ENCODE results near the gene LY6G6D. TPM values are rescaled to one million over a fixed set of nuclear protein-coding genes. Genes with fewer than 3 reads are reported as not detected.

Gene LY6G6D
- total RNA-seq, 1 experiment from 2014 or later, result not detected

- no peak for TF ChIP-seq ZNF281 (CRISPR knock-in tag; IDR thresholded peaks at IDR 0.05)
- TF ChIP-seq FOXK1 (CRISPR knock-in tag; IDR thresholded peaks at IDR 0.05), result no peak
- TF ChIP-seq CREM (CRISPR knock-in tag; IDR thresholded peaks at IDR 0.05), result no peak
Observed at GRCh38 chr6:31705931-31706330, 9.2 kb upstream of the LY6G6D start (continued).

DNA sequence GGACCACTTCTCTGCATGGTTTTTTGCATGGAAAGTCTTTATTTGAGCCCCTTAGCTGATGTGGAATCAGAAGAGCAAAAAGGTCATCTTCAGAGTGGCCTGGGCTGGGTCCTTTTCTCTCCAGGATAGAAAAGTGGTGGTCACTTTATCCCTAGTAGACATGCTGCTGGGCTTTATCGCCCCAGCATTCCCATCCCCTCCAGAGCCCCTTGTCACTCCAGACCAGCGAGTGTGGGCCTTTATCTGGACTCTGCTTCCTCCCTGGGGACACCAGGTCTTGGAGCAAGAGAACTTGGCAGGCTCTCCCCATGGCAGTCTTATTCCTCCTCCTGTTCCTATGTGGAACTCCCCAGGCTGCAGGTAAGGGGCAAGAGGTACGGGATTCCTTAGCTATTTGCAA is 8.5 kb upstream of the LY6G6D start, which contains the start of gene LY6G6F:
Gene LY6G6F (plus strand): TSS at position 268 of the 400 bp plus-strand sequence. CDS start 41 bp downstream, at position 309.
- ChIA-PET POLR2A (interaction anchor here (0.6 kb wide), 1 partner anchor 8 kb away, joined by 3 read pairs; no protein-coding TSS in a partner anchor), CTCF (interaction anchor here (0.5 to 1.4 kb wide), 5 partner anchors 32 to 1594 kb away, joined by 3 to 4 read pairs (median 3); no protein-coding TSS in a partner anchor)
- Mint-ChIP-seq H3K27ac (no peak within 1 kb of the TSS), H3K27me3 (ENCODE audit: low read depth) (peaks cover 7% of the 10 kb centered on the region; the same call in 1 of the 2 replicates), H3K36me3 (no peaks in the 10 kb centered on the region), H3K9me3 (no peaks in the 10 kb centered on the region), H3K4me1 (peaks cover 17% of the 10 kb centered on the region), H3K4me3 (no peak within 1 kb of the TSS)
- DNase-seq (ENCODE audit: low spot score) (no peak), ATAC-seq (no peak)
- TF ChIP-seq PREB (CRISPR knock-in tag; IDR thresholded peaks at IDR 0.05; ENCODE audit: borderline replicate concordance) (no peak), ARID4B (CRISPR knock-in tag; IDR thresholded peaks at IDR 0.05; ENCODE audit: borderline replicate concordance) (no peak), NR1H2 (CRISPR knock-in tag; IDR thresholded peaks at IDR 0.05) (no peak), ZNF121 (CRISPR knock-in tag; IDR thresholded peaks at IDR 0.05) (no peak), ZNF532 (CRISPR knock-in tag; IDR thresholded peaks at IDR 0.05; ENCODE audit: borderline replicate concordance) (no peak), PRDM15 (CRISPR knock-in tag; IDR thresholded peaks at IDR 0.05) (no peak), GABPB1 (CRISPR knock-in tag; IDR thresholded peaks at IDR 0.05) (no peak)
- TF ChIP-seq, protein P1, sequence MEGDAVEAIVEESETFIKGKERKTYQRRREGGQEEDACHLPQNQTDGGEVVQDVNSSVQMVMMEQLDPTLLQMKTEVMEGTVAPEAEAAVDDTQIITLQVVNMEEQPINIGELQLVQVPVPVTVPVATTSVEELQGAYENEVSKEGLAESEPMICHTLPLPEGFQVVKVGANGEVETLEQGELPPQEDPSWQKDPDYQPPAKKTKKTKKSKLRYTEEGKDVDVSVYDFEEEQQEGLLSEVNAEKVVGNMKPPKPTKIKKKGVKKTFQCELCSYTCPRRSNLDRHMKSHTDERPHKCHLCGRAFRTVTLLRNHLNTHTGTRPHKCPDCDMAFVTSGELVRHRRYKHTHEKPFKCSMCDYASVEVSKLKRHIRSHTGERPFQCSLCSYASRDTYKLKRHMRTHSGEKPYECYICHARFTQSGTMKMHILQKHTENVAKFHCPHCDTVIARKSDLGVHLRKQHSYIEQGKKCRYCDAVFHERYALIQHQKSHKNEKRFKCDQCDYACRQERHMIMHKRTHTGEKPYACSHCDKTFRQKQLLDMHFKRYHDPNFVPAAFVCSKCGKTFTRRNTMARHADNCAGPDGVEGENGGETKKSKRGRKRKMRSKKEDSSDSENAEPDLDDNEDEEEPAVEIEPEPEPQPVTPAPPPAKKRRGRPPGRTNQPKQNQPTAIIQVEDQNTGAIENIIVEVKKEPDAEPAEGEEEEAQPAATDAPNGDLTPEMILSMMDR (IDR thresholded peaks at IDR 0.05), result no peak

Data from WTC11 (cell line).